HG03571 (cell line): ENCODE results near the gene LIX1.
"Not testable (repeated sequence)": the region's sequence is repeated elsewhere in the genome, so short reads cannot be mapped to it uniquely, and the experiment has no call there.

Experiments used
- ATAC-seq: cut with Tn5 transposase; IDR thresholded peaks from one replicate; pipeline ENCODE4 v1.9.1; 2021; ENCODE audit not compliant: unreplicated experiment

Gene LIX1

GRCh38 chr5:97143704-97144103, 1.3 kb upstream of the LIX1 start:
- ATAC-seq = no peak

- no peak for ATAC-seq
Observed at GRCh38 chr5:97141539-97141938, 872 bp downstream of the LIX1 start.

- no peak for ATAC-seq
Observed at GRCh38 chr5:97141031-97141430, 1.4 kb downstream of the LIX1 start.

GRCh38 chr5:97140250-97140649, 2.2 kb downstream of the LIX1 start:
- not testable (repeated sequence) for ATAC-seq

GRCh38 chr5:97136475-97136874, 5.9 kb downstream of the LIX1 start:
- ATAC-seq = no peak

DNA sequence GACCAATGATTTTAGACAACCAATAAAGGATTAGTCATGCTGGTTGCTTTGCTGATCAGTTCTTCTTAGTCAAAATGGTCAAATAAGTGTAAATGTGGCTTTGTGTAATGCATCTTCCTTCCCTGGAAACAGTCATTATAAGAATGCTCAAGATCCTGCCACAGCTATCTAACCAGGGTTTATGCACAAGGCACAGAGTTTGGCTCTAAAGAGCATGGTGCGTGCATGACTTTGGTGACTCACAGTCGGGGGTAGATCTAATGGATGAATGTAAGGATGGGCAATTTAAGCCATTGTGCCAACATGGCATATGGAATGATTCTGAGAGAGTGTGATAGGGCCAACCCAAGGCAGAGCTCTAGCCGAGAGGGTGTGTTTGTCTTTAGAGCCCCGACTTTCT, 6.5 kb downstream of the LIX1 start:
- no peak for ATAC-seq

DNA sequence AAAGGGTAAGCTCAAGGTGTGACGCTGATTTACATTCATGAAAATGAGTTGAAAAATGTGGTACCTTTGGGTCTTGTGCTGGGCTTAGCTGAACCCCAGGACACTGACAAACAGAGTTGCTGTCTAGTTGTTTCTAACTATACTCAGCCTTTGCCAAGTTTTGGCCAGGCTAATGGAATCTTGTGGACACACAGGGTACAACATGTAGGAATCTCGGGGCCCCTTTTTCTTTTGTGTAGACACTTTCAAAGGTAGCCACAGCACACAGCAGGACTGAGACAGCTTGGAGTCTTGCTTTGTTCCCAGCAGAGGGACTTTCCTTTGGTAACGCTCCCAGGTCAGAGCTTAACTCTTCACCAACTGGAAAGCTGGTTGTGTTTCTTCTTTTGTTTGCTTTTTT, 7.8 kb downstream of the LIX1 start:
- ATAC-seq = no peak

- no peak for ATAC-seq
Observed at GRCh38 chr5:97133101-97133500, 9.3 kb downstream of the LIX1 start.

DNA sequence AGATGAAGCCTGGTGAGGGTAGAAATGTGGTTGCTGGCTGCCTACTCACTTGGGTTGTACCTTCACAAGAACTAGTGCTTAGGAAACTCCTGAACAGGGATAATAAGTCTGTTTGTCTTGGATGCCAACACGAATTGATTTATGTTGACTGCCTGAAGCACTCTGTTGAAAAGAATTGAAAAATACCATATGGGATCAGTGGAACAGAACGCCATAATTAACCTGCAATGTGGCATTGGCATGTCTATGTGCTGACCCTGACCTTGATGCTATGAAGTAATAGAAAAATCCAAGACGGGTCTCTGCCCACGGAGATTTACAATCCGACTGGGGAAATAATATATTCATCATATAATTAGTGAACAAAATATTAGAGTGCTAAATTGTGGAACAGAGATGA, 10.5 kb downstream of the LIX1 start:
- no peak for ATAC-seq

DNA sequence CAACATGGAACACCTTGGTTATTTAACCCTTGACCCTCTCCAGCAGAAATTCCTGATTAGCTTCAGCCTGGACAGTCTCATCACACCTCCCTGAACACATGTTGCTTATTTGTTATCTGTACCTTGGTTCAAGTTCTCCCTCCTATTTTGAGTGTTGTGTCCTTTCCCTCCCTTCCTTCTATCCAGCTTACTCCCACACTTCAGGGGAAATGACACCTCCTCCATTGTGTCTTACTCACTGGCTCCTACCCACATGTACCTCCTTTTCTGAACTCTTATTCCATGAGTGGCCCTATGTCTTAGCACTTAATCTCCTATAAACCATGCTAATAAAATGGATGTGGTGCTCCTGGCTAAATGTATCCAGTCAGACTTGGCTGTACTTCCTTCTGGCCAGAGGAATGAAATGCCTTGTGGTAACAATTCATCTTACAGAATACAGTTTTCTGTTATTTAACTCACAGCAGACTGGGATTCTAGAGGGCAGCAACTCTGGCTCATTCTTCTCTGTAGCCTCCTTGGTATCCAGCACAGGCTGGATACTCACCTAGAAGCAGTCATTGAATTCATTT, 11.2 kb downstream of the LIX1 start:
- no peak for ATAC-seq

- no peak for ATAC-seq
Observed at GRCh38 chr5:97127727-97128126, 14.7 kb downstream of the LIX1 start.

DNA sequence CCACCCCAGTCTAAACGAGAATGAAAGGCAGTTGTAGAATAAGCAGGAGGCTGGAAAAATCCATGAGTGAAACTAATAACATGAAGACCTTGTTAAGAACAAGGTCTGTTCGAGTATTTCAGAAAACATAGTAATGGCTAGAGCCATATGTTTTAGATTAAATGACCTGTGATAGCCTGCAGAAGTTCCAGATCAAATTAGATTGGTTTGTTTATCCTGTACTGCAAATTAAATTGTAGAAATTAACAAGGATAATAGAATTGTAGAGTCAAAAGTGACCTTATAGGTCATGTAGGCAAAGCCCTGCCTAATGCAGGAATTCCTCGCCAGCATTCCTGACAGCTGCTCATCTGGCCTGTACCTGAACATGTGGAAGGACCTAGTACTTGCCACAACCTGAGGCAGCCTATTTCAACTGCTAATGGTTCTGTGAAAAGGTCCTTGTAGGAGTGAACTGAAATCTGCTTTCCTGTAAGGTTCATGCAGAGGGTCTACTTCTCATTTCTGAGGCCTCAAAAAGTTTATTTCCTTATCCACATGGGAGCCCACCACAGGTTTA, 17.2 kb downstream of the LIX1 start:
- no peak for ATAC-seq

- no peak for ATAC-seq
Observed at GRCh38 chr5:97124335-97124734, 18.1 kb downstream of the LIX1 start.

DNA sequence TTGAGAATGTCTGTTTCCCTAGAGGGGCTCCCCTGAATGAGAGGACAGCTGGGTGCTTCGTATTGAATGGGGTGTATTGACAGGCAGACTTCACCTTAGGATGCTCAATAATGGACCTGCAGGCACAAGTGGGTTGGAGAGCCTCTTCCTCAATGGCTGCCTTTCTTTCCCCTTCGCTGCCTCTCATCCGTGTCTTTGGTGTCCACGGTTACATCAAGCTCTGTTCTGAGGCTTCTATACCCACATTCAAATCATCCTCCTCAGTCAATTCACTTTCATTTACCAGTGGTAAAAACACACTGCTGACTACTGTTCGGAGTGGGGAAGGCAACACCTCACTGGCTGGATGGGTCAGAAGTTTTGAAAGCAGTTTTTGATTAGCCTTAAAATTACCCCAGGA, 20.6 kb downstream of the LIX1 start:
- ATAC-seq = no peak

DNA sequence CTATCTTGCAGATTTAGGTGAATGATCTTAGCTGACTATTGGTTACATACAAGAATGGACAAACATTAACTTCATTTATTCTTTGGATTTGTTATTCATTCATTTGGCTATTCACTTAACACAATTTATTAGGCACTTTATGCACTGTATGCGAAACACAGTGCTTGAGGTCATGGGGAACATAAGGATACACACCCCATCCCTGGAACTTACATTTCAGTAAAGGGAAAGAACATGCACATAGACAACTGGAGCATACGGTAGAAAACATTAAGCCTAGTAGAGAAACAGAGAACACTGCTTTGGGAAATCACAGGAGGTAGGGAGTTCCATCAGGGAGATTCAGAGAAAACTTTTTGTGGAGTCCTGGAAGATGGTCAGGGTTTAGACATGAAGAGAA, 22.2 kb downstream of the LIX1 start:
- no peak for ATAC-seq

GRCh38 chr5:97119007-97119390, 23.4 kb downstream of the LIX1 start:
- ATAC-seq = no peak

GRCh38 chr5:97118261-97119006, 24.0 kb downstream of the LIX1 start:
- no peak for ATAC-seq

- no peak for ATAC-seq
Observed at GRCh38 chr5:97115932-97116331, 26.5 kb downstream of the LIX1 start.

- ATAC-seq = no peak
Observed at GRCh38 chr5:97112230-97112629, 30.2 kb downstream of the LIX1 start.

DNA sequence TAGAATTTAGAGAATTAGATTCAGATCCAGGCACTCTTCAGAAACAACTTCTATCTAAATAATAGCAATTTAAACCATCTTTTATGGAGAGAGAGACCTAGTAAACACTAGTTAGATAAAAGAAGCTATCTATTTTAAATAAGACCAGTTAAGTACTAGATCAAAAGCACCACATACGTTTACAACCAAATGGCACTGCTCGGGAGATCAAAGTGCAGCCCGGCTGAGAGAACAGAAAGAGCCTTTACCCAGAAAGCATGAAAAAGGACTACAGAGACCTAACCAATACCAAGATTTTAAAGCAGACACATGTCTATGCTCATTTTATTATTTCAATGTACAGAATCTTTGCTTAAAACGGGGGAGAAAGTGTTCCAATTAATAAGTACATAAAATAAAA, 30.8 kb downstream of the LIX1 start:
- ATAC-seq = no peak

DNA sequence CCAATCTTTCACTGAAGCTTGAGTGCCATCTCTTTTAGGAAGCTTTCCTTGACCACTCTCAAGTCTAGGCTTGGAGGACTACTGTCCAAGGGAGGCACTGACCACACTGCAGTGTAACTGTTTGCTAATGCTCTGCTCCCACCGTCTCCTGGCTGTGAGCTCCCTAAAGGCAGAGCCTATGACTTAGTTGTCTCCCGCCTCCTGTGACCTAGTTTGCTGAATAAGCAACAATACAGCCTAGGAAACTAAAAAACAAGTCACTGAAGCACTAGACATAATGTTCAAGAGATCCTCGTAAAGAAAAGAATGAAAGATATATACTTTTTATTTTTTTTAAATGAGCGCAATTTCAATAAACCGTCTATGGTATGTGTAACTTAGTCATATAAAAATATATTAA, 31.4 kb downstream of the LIX1 start:
- ATAC-seq = no peak

GRCh38 chr5:97107318-97107717, 35.1 kb downstream of the LIX1 start:
- no peak for ATAC-seq

DNA sequence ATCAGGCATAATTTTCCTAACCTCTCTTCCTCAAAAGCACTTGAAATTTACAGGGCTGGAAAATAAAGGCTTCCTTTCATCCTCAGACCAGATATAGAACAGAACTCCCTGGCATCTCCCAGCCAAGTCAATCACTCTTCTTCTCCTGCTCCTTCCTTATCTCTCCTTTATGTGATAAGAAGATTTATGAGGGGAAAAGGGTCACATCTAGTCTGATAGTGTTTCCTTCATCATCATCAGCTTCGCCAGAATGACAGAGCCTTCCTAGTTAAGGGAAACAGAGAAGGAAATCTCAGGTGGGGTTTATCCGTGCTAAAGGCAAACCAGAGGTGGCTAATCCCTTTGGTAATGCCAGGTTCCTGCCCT, 36.2 kb downstream of the LIX1 start:
- no peak for ATAC-seq
